ENCODE data around the gene ALDH6A1.

- TF ChIP-seq CTCF (IDR thresholded peaks at IDR 0.05), result no peak
- no peak for TF ChIP-seq POLR2A (IDR thresholded peaks at IDR 0.05)
Observed at GRCh38 chr14:74048281-74048680, 36.0 kb downstream of the ALDH6A1 start.
